Activated gamma-delta T cell treated with Interleukin-2 at 50 U/mL for 16 hours (primary cell): ENCODE results near the gene ATXN1L.
"Not testable (repeated sequence)": the region's sequence is repeated elsewhere in the genome, so short reads cannot be mapped to it uniquely, and the experiment has no call there.

Source experiments
- DNase-seq: peaks from one replicate; pipeline ENCODE4 v3.0.0-alpha.2; 2020

Gene ATXN1L

GRCh38 chr16:71894921-71895678 is 49.3 kb downstream of the ATXN1L start, which contains the start of gene IST1:
Gene IST1 (plus strand): TSS chr16:71895531. CDS start chr16:71915641, 20,110 bp downstream.
- DNase-seq: peak; percentile 98

- DNase-seq: peak; percentile 31
Observed at GRCh38 chr16:71895679-71896365, 50.0 kb downstream of the ATXN1L start.

- DNase-seq: no peak
Observed at GRCh38 chr16:71896764-71897368, 51.1 kb downstream of the ATXN1L start.

- DNase-seq: no peak
Observed at GRCh38 chr16:71899171-71899570, 53.4 kb downstream of the ATXN1L start.

- no peak for DNase-seq
Observed at GRCh38 chr16:71902656-71903365, 57.0 kb downstream of the ATXN1L start.

- DNase-seq: no peak
Observed at GRCh38 chr16:71903608-71904007, 57.8 kb downstream of the ATXN1L start.

GRCh38 chr16:71904239-71904638 is 58.5 kb downstream of the ATXN1L start:
- no peak for DNase-seq

GRCh38 chr16:71905765-71906164 is 60.0 kb downstream of the ATXN1L start:
- not testable (repeated sequence) for DNase-seq
